ENCODE measurements around the gene MAST1. TPM values are rescaled to one million over a fixed set of nuclear protein-coding genes. Genes with fewer than 3 reads are reported as not detected.
A peak's percentile ranks its signal among the peaks of the same experiment; 100 is the strongest.

MAST1 gene
- polyA plus RNA-seq, 1 experiment, result 0.47 TPM

- ChIA-PET POLR2A (interaction anchor here (0.5 to 4.5 kb wide), 15 partner anchors 9 to 262 kb away, joined by 3 to 157 read pairs (median 8); partner anchors contain the start of genes GCDH, RNASEH2A, THSD8 and TNPO2), CTCF (interaction anchor here (0.5 to 12.2 kb wide), 6 partner anchors 16 to 36 kb away, joined by 3 to 410 read pairs (median 5); no protein-coding TSS in a partner anchor)
These were observed 44.8 kb upstream of the MAST1 start for GRCh38 chr19:12793290-12794195.

GRCh38 chr19:12794196-12794941 lies 43.9 kb upstream of the MAST1 start:
- DNase-seq (ENCODE audit: low read depth, low spot score), result no peak
- CTCF ChIA-PET, result interaction anchor here (0.6 to 12.2 kb wide), 6 partner anchors 19 to 806 kb away, joined by 6 to 410 read pairs (median 13); partner anchors contain the start of gene HOOK2

More at GRCh38 chr19:12793290-12794195, 44.8 kb upstream of the MAST1 start:
- peak overlapping the region; percentile 99 for H3K4me3 ChIP-seq (ENCODE audit: low read depth, low read length)
- H3K27me3 ChIP-seq (ENCODE audit: control insufficient read depth, insufficient read depth, low read length), result no peaks in the 10 kb centered on the region
- H3K9me3 ChIP-seq (ENCODE audit: control insufficient read depth, insufficient read depth, low read length), result peaks cover 10% of the 10 kb centered on the region; the same call in 1 of the 2 replicates
- no peak for TF ChIP-seq CTCF (IDR thresholded peaks at IDR 0.05; ENCODE audit: low read depth, low read length)
- peak overlapping the region; percentile 90 for H3K27ac ChIP-seq (ENCODE audit: low read depth, low read length)
- peak; percentile 89 for DNase-seq (ENCODE audit: low read depth, low spot score)

GRCh38 chr19:12794971-12795381 lies 43.3 kb upstream of the MAST1 start:
- no peak overlapping the region for H3K4me3 ChIP-seq (ENCODE audit: low read depth, low read length)
- CTCF ChIA-PET, result interaction anchor here (0.6 to 12.2 kb wide), 6 partner anchors 19 to 806 kb away, joined by 6 to 410 read pairs (median 32); partner anchors contain the start of gene HOOK2
- peaks cover 10% of the 10 kb centered on the region; the same call in 1 of the 2 replicates for H3K9me3 ChIP-seq (ENCODE audit: control insufficient read depth, insufficient read depth, low read length)
- POLR2A ChIA-PET, result interaction anchor here (0.6 to 4.1 kb wide), 6 partner anchors 11 to 72 kb away, joined by 3 to 25 read pairs (median 9); partner anchors contain the start of genes RNASEH2A and TNPO2
- DNase-seq (ENCODE audit: low read depth, low spot score), result no peak
- no peaks in the 10 kb centered on the region for H3K27me3 ChIP-seq (ENCODE audit: control insufficient read depth, insufficient read depth, low read length)
- no peak overlapping the region for H3K27ac ChIP-seq (ENCODE audit: low read depth, low read length)
- TF ChIP-seq CTCF (IDR thresholded peaks at IDR 0.05; ENCODE audit: low read depth, low read length), result no peak

More at GRCh38 chr19:12794196-12794941, 43.9 kb upstream of the MAST1 start:
- Histone ChIP-seq H3K4me3 (ENCODE audit: low read depth, low read length) (peak overlapping the region; percentile 99), H3K27me3 (ENCODE audit: control insufficient read depth, insufficient read depth, low read length) (no peaks in the 10 kb centered on the region), H3K9me3 (ENCODE audit: control insufficient read depth, insufficient read depth, low read length) (peaks cover 10% of the 10 kb centered on the region; the same call in 1 of the 2 replicates), H3K27ac (ENCODE audit: low read depth, low read length) (peak overlapping the region; percentile 90)
- POLR2A ChIA-PET, result interaction anchor here (0.6 to 4.5 kb wide), 4 partner anchors 12 to 71 kb away, joined by 3 to 157 read pairs (median 16); partner anchors contain the start of genes RNASEH2A and TNPO2
- no peak for TF ChIP-seq CTCF (IDR thresholded peaks at IDR 0.05; ENCODE audit: low read depth, low read length)

- CTCF ChIA-PET, result interaction anchor here (0.6 to 12.2 kb wide), 23 partner anchors 8 to 232 kb away, joined by 3 to 410 read pairs (median 3); partner anchors contain the start of genes HOOK2 and RNASEH2A
- peak; percentile 96 for TF ChIP-seq CTCF (IDR thresholded peaks at IDR 0.05; ENCODE audit: low read depth, low read length)
- DNase-seq (ENCODE audit: low read depth, low spot score), result no peak
- no peak overlapping the region for H3K4me3 ChIP-seq (ENCODE audit: low read depth, low read length)
- H3K9me3 ChIP-seq (ENCODE audit: control insufficient read depth, insufficient read depth, low read length), result peaks cover 10% of the 10 kb centered on the region; the same call in 1 of the 2 replicates
- H3K27ac ChIP-seq (ENCODE audit: low read depth, low read length), result peak overlapping the region; percentile 39
- POLR2A ChIA-PET, result interaction anchor here (1.4 to 2.4 kb wide), 4 partner anchors 10 to 36 kb away, joined by 4 to 16 read pairs (median 9); partner anchors contain the start of gene RNASEH2A
- H3K27me3 ChIP-seq (ENCODE audit: control insufficient read depth, insufficient read depth, low read length), result no peaks in the 10 kb centered on the region
These were observed 41.9 kb upstream of the MAST1 start for GRCh38 chr19:12796146-12797071.

All from AG04450 (cell line).